Calu3 (cell line): ENCODE data around the gene ADGRA1. TPM values are rescaled to one million over a fixed set of nuclear protein-coding genes. Genes with fewer than 3 reads are reported as not detected.
A peak's percentile ranks its signal among the peaks of the same experiment; 100 is the strongest.

Source experiments
- BruUV-seq: library from RNA; stranded (reverse); fragments of 400-500 nt; replicated peaks from 2 replicates; lab custom pipeline; 2021; lab: Mats Ljungman, UMichigan
- CTCF ChIA-PET: fragments of 300-600 bp; sonication (Branson Sonifier 250); formaldehyde crosslinking; loops from one replicate; lab custom pipeline; 2022; ENCODE audit warnings: antibody characterized with exemption; lab: Charles Lee
- DNase-seq: peaks from one replicate; pipeline ENCODE4 v3.0.0; 2022
- H3K27ac Mint-ChIP-seq: one replicate; pipeline ENCODE4 v1.8.0; 2022; ENCODE audit warnings: mixed read lengths; ENCODE audit not compliant: unreplicated experiment
- H3K27me3 Mint-ChIP-seq: one replicate; pipeline ENCODE4 v1.8.0; 2022; ENCODE audit warnings: mixed read lengths; ENCODE audit not compliant: unreplicated experiment
- H3K36me3 Mint-ChIP-seq: one replicate; pipeline ENCODE4 v1.8.0; 2022; ENCODE audit warnings: mild to moderate bottlenecking, moderate library complexity, mixed read lengths; ENCODE audit not compliant: insufficient read depth, unreplicated experiment
- H3K4me1 Mint-ChIP-seq: one replicate; pipeline ENCODE4 v1.8.0; 2022; ENCODE audit warnings: mild to moderate bottlenecking, low read depth, mixed read lengths; ENCODE audit not compliant: unreplicated experiment
- H3K4me3 Mint-ChIP-seq: one replicate; pipeline ENCODE4 v1.8.0; 2022; ENCODE audit warnings: mild to moderate bottlenecking, low read depth, moderate library complexity, mixed read lengths; ENCODE audit not compliant: unreplicated experiment
- H3K9me3 Mint-ChIP-seq: one replicate; pipeline ENCODE4 v1.8.0; 2022; ENCODE audit warnings: low read depth, mixed read lengths; ENCODE audit not compliant: unreplicated experiment
- CTCF ChIP-seq: fragments of 200-600 bp; IDR thresholded peaks from one replicate; pipeline ENCODE4 v1.8.0; 2022; ENCODE audit warnings: antibody characterized with exemption; ENCODE audit not compliant: unreplicated experiment
- intact Hi-C: fragments of 100-400 bp; cut with micrococcal nuclease; formaldehyde crosslinking; loops from one replicate; pipeline ENCODE4 v1.10.0; 2022; ENCODE audit not compliant: unreplicated experiment
- total RNA-seq: library from RNA; stranded (reverse); gene quantifications from 2 replicates; pipeline ENCODE4 v1.2.3, GENCODE V29; 2022

Gene ADGRA1
- total RNA-seq, 1 experiment from 2014 or later = not detected

- no TSS peak for BruUV-seq
- Mint-ChIP-seq H3K27ac (no peak overlapping the region), H3K4me1 (peaks cover 17% of the 10 kb centered on the region), H3K36me3 (no peaks in the 10 kb centered on the region), H3K27me3 (peaks cover 10% of the 10 kb centered on the region), H3K9me3 (peaks cover 8% of the 10 kb centered on the region), H3K4me3 (no peak overlapping the region)
- intact Hi-C loops = no loop called here
- no peak for DNase-seq
- TF ChIP-seq CTCF = no peak
- CTCF ChIA-PET = no interaction called here
These were observed 18.8 kb downstream of the ADGRA1 start for GRCh38 chr10:133106516-133106915.

GRCh38 chr10:133107442-133107841 lies 19.7 kb downstream of the ADGRA1 start:
- Mint-ChIP-seq H3K4me1 (peaks cover 17% of the 10 kb centered on the region), H3K27ac (no peak overlapping the region), H3K36me3 (peaks cover 4% of the 10 kb centered on the region), H3K9me3 (peaks cover 8% of the 10 kb centered on the region), H3K27me3 (peaks cover under 1% of the 10 kb centered on the region), H3K4me3 (no peak overlapping the region)
- DNase-seq = no peak
- CTCF ChIA-PET = no interaction called here
- no TSS peak for BruUV-seq
- intact Hi-C loops = no loop called here
- no peak for TF ChIP-seq CTCF

GRCh38 chr10:133109711-133110110 lies 22.0 kb downstream of the ADGRA1 start:
- Mint-ChIP-seq H3K36me3 (peaks cover 7% of the 10 kb centered on the region), H3K4me1 (peaks cover 17% of the 10 kb centered on the region), H3K4me3 (no peak overlapping the region), H3K27me3 (no peaks in the 10 kb centered on the region), H3K27ac (no peak overlapping the region), H3K9me3 (peaks cover 8% of the 10 kb centered on the region)
- TF ChIP-seq CTCF = no peak
- CTCF ChIA-PET = no interaction called here
- no peak for DNase-seq
- BruUV-seq = no TSS peak
- intact Hi-C loops = no loop called here

- BruUV-seq = no TSS peak
- Mint-ChIP-seq H3K36me3 (peaks cover 7% of the 10 kb centered on the region), H3K4me3 (no peak overlapping the region), H3K9me3 (peaks cover 8% of the 10 kb centered on the region), H3K4me1 (peaks cover 17% of the 10 kb centered on the region), H3K27me3 (no peaks in the 10 kb centered on the region), H3K27ac (no peak overlapping the region)
- peak; percentile 52 for DNase-seq
- TF ChIP-seq CTCF = no peak
- intact Hi-C loops = no loop called here
- CTCF ChIA-PET = no interaction called here
These were observed 22.4 kb downstream of the ADGRA1 start for GRCh38 chr10:133110133-133110532.
